Measurements from ENCODE around the gene ABCA2.

ABCA2 gene, protein sequence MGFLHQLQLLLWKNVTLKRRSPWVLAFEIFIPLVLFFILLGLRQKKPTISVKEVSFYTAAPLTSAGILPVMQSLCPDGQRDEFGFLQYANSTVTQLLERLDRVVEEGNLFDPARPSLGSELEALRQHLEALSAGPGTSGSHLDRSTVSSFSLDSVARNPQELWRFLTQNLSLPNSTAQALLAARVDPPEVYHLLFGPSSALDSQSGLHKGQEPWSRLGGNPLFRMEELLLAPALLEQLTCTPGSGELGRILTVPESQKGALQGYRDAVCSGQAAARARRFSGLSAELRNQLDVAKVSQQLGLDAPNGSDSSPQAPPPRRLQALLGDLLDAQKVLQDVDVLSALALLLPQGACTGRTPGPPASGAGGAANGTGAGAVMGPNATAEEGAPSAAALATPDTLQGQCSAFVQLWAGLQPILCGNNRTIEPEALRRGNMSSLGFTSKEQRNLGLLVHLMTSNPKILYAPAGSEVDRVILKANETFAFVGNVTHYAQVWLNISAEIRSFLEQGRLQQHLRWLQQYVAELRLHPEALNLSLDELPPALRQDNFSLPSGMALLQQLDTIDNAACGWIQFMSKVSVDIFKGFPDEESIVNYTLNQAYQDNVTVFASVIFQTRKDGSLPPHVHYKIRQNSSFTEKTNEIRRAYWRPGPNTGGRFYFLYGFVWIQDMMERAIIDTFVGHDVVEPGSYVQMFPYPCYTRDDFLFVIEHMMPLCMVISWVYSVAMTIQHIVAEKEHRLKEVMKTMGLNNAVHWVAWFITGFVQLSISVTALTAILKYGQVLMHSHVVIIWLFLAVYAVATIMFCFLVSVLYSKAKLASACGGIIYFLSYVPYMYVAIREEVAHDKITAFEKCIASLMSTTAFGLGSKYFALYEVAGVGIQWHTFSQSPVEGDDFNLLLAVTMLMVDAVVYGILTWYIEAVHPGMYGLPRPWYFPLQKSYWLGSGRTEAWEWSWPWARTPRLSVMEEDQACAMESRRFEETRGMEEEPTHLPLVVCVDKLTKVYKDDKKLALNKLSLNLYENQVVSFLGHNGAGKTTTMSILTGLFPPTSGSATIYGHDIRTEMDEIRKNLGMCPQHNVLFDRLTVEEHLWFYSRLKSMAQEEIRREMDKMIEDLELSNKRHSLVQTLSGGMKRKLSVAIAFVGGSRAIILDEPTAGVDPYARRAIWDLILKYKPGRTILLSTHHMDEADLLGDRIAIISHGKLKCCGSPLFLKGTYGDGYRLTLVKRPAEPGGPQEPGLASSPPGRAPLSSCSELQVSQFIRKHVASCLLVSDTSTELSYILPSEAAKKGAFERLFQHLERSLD (N-terminal part only)

DNA sequence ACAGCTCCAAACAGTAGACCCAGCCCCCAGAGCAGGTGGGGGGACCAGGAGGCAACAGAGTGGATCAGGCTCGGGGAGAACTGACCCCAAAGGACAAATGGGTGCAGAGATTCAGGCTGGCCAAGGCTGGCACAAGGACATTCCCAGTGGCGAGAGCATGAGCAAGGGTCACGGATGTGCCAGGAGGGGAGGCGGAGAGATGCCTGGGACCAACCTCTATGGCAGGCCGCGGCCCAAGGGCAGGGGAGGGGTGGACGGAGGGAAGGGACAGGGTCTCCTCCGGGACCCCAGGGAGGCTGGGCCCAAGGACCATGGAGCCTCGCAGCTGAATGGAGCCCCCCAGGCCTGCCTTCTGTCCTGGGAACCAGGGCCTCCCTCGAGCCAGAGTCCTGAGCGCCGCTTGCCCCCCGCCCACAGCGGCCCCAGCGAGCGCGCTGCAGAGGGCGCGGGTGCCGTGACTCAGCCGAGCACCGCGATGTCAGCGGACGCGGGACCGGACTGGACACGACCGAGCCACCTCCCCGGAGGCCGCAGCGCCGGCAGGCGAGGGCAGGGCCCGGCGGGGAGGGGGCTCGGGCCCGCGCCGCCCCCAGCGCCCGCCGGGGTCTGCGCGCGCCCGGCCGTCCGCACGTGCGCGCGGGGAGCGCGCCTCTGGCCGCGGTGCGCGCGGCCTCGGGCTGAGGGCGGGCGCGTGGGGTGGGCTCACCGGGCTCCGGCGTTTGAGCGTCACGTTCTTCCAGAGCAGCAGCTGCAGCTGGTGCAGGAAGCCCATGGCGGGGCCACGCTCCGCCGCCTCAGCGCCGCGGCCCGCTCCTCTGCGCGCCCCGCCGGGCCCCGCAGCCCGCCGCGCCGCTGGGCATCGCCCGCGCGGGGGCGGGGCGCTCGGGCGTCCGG, at the start of gene ABCA2:
Gene ABCA2, minus strand, starts transcription at position 869 of the 894 bp plus-strand sequence. Its CDS starts 97 bp downstream, at position 772.
- DNase-seq (ENCODE audit: low spot score) = no peak

DNA sequence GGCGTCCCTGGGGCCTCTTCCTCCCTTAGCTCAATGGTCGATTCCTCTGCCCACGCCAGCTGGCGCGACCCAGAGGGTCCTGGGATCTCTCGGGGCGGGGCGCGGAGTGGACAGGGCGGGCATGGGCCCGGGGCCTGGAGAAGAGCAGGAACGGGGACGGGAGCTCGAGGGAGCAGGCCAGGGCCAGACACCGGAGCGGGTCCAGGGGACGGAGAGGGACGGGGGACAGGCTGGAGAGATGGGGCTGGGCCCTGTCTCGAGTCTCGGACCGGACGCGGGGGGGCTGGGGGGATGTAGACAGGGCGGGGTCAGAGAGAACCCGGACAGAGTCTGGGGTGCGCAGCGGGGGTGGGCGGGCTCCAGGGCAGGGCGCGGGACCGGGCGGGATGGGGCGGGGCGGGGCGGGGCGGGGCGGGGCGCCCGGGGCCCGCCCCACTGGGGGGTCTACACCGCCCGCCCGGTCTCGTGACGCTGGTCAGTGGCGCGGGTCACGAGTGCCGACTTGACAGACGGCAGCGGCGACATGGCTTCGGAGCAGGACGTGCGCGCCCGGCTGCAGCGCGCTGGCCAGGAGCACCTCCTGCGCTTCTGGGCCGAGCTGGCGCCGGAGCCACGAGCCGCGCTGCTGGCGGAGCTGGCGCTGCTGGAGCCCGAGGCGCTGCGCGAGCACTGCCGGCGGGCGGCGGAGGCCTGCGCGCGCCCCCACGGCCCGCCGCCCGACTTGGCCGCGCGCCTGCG, 49.1 kb upstream of the ABCA2 start, which contains the start of gene UAP1L1:
Gene UAP1L1, plus strand, starts transcription at position 508 of the 738 bp plus-strand sequence. Its CDS starts 16 bp downstream, at position 524.
- no peak for DNase-seq (ENCODE audit: low spot score)

DNA sequence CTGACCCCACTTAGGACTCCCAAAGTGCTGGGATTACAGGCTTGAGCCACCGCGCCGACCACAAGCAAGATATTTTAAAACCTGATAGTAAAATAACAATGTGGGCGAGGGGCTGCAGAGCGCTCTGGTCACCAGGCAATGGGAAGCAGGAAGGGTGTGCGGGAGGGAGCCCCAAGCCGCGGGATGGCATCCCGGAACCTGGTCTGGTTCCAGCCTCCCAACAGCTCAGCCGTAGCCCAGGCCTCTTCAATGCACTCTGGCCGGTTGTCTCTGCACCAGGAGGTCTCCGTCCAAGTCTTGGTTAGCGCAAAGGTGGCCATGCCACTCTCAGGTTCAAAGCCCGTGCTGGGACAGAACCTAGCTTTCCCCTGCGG, 48.6 kb upstream of the ABCA2 start:
- DNase-seq (ENCODE audit: low spot score) = no peak

DNA sequence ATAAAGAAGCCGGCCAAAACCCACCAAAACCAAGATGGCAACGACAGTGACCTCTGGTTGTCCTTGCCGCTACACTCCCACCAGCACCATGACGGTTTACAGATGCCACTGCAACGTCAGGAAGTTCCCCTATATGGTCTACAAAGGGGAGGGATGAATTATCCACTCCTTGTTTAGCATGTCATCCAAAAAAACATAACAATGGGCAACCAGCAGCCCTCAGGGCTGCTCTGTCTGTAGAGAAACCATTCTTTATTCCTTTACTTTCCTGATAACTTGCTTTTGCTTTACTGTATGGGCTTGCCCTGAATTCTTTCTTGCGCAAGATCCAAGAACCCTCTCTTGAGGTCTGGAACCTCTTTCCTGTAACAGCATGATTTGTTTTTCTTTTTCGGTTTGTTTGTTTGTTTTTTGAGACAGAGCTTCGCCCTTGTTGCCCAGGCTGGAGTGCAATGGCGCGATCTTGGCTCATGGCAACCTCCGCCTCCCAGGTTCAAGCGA, 47.3 kb upstream of the ABCA2 start:
- DNase-seq (ENCODE audit: low spot score) = no peak

DNA sequence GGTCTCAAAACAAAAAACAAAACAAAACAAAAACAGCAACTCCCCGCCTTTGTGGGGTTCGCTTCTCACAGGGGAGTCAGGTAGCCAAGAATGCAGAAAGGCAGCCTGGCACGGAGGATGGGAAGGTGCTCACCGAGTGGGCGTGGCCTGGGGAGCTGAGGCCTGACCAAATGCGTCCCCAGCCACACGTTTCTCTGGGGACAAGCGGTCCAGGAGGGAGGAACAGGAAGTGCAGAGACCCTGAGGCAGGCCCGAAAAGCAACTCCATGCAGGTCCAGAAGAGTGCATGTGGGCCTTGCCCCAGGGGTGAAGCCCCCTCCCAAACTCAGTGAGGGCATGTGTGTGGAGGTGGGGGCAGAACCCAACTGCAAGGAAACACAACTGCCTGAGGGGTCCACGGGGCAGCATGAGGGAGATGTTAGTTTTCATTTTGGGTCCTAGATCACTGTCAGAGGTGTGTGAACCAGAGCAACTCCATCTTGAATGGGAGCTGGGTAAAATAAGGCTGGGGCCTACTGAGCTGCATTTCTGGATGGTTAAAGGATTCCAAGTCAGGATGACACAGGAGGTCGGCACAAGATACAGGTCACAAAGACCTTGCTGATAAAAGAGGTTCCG, 46.7 kb upstream of the ABCA2 start:
- DNase-seq (ENCODE audit: low spot score) = no peak

DNA sequence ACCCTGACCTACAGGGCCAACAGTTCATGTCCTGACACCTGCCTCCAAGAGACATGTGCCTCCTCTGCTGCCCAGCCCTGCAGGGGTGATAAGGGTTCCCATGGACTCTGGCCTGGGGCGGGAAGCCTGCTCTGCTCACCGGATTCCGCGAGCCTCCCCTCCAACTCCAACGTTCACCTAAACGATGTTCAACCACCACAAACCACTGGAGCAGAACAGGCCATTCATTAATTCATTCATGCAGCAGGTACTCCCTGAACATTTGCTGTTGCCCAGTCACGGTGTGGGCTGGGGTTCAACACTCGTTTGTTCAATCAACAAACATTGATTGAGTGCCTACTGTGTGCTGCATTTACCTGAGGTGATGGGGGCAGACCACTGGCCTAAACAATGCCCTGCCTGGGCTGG, 46.0 kb upstream of the ABCA2 start:
- no peak for DNase-seq (ENCODE audit: low spot score)

DNA sequence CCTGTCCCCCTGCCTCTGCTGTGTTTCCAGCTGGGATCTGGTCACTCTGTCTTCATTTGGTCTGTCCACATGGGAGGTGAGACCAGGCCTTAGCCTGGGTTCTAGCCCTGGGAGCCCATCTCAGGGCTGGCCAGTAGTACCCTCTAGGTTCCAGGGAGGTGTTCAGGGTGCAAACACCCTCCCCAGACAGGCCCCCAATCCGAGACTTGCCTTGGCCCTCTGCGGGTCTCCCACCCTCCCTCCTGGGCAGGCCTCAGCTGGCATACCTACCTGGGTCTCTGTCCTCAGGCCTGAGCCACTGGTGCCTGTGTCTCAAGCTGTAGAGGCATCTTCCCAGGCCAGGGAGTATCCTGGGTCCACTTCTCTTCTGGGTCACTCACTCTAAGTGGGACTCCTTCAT, 43.2 kb upstream of the ABCA2 start:
- no peak for DNase-seq (ENCODE audit: low spot score)

DNA sequence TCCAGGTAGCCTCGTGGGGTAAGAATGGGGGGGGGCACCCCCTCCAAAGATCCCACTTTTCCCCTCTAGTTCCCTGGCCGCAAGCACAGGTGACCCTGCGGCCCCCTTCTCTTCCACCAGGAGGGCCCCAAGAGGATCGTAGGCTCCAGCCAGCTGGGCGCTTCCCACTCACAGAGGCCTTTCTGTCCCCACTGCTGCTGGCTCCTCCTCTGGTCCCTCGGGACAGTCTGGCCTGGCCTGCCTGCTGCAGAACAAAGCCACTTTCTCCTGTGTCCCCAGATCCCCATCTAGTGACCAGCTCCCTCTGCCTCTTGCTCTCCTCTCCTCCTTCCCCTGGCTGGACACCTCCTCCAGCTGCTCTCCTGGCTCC, 42.9 kb upstream of the ABCA2 start:
- DNase-seq (ENCODE audit: low spot score) = no peak

DNA sequence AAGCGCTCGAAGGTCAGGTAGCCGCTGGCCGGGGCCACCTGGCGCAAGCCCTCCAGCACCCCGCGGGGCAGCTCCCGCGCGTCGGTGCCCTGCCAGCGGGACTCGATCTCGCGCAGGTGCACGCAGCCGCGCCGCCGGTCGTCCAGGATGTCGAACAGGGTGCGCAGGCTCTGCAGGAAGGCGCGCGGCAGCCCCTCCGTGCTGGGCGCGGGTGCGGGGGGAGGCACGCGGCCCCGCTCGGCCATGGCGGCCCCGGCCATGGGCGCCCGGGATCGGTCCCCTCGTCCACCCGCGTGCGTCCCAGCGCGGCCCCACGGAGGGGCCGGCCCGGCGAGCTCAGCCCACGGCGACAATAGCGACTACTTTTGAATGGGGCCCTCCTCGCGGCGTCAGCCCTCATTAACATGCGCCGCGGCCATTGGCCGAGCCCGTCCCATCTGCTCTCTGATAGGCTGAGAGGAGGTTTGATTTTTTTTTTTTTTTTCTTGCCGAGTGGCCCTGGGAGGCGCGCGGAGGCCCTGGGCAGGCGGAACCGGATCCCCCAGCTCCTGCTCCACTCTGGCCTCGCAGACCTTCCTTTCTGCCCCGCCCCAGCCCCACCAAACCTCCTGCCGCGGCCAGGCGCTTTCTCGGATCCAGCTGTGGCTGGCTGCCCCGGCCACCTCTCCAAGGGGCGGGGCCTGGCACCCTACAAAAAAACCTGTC, 42.3 kb upstream of the ABCA2 start, which contains the start of gene SAPCD2:
Gene SAPCD2, minus strand, starts transcription at position 357 of the 705 bp plus-strand sequence. Its CDS starts 97 bp downstream, at position 260.
- peak; percentile 84 for DNase-seq (ENCODE audit: low spot score)

DNA sequence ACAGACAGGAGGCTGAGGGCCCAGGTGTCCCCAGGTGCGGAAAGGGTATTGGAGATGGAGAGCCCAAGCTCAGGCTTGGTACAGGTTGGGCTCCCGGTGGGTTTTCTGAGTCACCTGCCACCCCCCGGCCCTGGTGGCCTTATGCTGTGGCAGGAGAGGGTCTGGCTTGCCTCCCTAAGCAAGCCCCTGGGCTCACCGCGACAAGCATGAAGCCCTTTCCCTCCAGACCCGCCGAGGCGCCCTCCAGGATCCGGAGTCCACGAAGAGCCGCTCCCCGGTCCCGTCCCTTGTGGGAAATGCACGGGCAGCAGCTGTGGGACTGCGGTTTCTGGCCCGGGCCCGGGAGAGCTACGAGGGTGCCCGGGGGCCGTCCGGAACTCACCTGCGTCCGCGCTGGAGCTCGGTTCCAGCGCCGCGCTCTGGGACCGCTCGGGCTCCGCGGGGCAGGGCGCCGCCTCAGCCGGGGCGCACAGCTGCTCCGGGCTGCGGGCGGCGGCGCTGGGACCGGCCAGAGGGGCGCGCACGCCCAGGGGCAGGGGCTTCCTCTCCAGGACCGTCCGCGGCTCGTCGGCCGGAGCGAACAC, 41.6 kb upstream of the ABCA2 start:
- DNase-seq (ENCODE audit: low spot score) = no peak

DNA sequence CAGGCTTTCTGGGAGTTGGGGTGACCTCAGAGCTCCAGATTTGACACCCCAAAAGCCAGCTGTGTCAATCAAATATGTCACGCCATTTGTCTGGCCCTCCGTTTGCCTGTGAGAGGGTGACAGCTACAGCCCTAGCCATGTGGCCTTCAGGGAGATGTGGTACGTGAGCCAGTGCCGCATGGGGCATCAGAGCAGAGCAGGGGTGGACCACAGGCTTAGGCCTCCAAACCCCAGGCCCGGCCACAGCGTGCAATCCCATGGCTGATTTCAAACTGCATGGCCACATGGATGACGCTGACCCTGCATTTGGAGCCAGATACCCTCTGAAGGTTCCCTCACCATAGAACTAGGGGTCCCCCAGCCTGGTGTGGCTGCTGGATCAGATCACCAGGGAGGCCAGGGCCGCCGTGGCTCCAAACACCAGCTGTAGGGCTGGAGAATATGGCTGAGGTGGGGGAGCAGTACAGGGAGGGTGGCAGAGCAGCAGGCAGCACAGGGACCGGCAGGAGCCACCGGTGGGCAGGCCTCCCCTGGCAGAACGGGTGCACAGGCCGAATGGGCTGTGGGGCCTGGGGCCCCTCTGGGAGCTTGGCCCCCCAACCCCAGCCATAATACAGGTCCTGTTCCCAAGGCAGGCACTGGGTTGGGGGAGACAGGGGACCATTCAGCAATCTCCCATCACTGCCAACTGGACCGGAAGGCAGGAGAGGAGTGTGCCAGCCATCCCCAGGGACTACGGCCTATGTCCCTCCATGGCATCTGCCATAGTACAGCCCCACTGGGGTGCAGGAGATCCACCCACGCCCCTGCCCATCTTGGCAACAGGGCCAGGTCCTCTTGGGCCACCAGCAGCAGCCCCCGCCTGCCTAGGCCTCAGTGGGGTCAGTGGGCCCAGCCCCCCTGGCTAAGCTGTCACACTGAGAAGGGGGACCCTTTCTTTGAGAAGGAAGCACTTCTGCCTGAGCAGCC, 40.8 kb upstream of the ABCA2 start:
- DNase-seq (ENCODE audit: low spot score) = no peak

DNA sequence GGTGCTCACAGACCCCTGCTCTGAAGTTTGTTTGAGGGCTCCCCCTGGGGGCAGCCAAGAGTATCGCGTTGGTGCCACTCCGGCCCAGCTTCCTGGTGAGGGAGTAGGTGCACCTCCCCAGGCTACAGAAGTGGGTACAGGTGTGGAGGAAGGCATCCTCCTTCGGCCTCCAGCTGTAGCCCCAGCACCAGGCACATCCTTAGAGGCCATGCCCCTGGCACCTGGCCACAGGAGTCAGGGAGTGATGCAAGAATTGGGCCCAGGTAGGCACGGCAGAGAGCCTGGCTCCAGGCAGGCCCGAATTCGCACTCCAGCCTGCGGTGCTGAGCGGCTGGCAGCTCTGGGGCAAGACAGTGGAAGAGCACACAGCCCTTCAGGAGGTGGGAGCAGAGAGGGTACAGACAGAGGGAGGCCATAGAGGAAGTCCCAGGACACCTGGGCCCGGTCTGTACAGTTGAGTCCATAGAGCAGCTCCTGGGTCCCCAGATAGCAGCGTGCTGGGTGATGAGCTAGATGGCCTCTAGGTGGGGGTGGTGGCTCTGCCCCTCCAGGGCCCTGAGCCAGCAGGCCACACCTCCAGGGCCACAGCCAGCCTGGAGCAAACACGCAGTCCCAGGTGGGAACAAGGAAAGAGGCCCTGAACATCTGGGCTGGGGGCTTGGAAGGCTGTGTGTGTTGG, 40.0 kb upstream of the ABCA2 start:
- DNase-seq (ENCODE audit: low spot score) = peak; percentile 69

DNA sequence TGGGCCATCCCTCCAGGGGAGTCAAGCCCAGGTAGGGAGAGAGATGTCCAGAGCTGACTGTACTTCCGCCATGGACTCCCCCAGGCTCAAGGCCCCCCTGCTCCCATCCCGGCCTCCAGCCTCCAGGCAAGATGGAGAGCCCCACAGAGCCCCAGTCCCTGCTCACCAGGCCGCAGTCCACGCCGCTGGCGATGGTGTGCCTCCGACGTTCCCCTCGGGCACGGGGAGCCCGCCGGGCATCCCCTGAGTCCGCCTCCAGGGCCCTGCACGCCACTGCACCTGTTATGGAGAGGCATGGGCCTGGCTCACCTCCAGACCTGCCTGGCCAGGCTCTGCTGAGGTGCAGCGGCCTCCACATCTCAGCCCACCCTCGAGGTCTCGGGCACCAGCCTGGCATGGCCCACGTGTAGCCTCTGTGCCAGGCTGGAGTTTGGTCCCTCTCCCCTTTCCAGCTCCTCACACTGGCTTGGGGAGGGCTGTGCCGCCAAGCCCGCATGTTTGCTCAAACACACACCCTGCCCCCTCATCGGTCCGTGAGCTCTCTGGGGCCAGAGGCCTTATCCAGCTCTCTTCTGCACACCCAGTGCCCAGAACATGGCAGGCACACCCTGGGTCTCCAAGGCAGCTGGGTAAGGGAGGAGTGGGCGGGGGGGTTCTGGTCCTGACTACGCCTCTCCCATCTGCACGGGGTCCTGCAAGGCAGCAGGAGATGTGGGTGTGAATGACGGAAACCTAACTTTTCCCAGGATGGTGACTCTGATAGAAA, 38.2 kb upstream of the ABCA2 start:
- no peak for DNase-seq (ENCODE audit: low spot score)

DNA sequence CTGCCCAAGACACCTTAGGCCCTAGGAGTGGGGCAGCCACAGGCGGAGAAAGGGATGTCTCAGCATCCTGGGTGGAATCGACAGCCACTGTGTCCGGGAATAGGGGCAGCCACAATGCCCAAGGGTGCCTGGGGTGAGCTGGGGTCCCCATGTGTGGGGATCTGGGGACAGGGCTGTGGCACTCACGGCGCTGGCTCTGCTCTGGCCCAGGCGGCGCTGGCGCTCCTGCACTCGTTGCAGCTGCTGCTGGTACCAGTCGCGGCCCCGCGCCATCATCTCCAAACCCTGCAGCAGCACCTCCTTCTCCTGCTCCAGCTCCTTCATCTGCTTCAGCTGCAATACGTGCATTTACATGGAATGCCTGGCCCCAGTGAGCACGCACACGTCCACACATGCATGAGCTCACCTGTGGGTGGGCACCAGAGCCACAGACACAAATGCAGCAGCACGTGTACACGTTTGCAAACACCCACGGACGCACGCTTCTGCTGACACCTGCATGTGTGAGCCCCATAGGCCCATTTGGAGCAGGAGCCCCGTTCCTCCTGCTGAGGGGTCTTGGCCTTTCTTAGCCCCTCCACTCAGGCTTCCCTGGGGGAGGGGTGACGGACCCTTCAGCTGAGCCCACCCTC, 37.4 kb upstream of the ABCA2 start:
- DNase-seq (ENCODE audit: low spot score) = no peak

DNA sequence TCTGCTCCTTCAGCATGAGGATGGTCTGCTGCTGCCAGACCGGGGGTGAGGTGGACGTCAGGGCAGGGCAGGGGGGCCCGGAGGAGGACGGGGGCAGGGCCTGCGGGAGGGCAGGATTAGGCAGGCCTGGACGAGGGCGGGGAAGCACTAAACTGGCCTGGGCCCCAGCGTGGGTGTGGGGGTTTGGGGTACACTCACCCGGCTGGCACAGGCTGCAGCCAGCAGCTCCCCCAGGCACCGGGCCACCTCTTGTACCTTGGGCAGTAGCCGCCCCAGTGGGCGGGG, 36.8 kb upstream of the ABCA2 start:
- DNase-seq (ENCODE audit: low spot score) = no peak

All from kidney capillary endothelial cell (primary cell).